ENCODE data around the gene FAM114A1.

The FAM114A1 gene

GRCh38 chr4:38837849-38838248 lies 29.8 kb upstream of the FAM114A1 start:
- DNase-seq (ENCODE audit: insufficient read length, low spot score) (no peak), FAIRE-seq (no peak)
- no peak for TF ChIP-seq CTCF (IDR thresholded peaks at IDR 0.05; ENCODE audit: insufficient read depth, missing control alignments)

GRCh38 chr4:38842994-38843393 lies 24.6 kb upstream of the FAM114A1 start:
- no peak for TF ChIP-seq CTCF (IDR thresholded peaks at IDR 0.05; ENCODE audit: insufficient read depth, missing control alignments)
- DNase-seq (ENCODE audit: insufficient read length, low spot score) (no peak), FAIRE-seq (no peak)

GRCh38 chr4:38846015-38846414 lies 21.6 kb upstream of the FAM114A1 start:
- DNase-seq (ENCODE audit: insufficient read length, low spot score) (no peak), FAIRE-seq (no peak)
- TF ChIP-seq CTCF (IDR thresholded peaks at IDR 0.05; ENCODE audit: insufficient read depth, missing control alignments) = no peak

GRCh38 chr4:38855466-38855865 lies 12.1 kb upstream of the FAM114A1 start:
- TF ChIP-seq CTCF (IDR thresholded peaks at IDR 0.05; ENCODE audit: insufficient read depth, missing control alignments) = no peak
- no peak for FAIRE-seq
- DNase-seq (ENCODE audit: insufficient read length, low spot score) = no peak

GRCh38 chr4:38856046-38856445 lies 11.6 kb upstream of the FAM114A1 start:
- FAIRE-seq (no peak), DNase-seq (ENCODE audit: insufficient read length, low spot score) (no peak)
- TF ChIP-seq CTCF (IDR thresholded peaks at IDR 0.05; ENCODE audit: insufficient read depth, missing control alignments) = no peak

GRCh38 chr4:38856524-38857337 lies 10.9 kb upstream of the FAM114A1 start, which contains the start of gene TLR6:
Gene TLR6, minus strand, starts transcription at chr4:38856817. Its CDS starts 27,344 bp downstream, at chr4:38829473.
- DNase-seq (ENCODE audit: insufficient read length, low spot score) (no peak), FAIRE-seq (no peak)
- peak; percentile 65 for TF ChIP-seq CTCF (IDR thresholded peaks at IDR 0.05; ENCODE audit: insufficient read depth, missing control alignments)
